ENCODE measurements around the gene NME7. TPM values are rescaled to one million over a fixed set of nuclear protein-coding genes. Genes with fewer than 3 reads are reported as not detected.

Gene NME7
- total RNA-seq, 4 donors from 2014 or later, result 1.9 to 15.9 (median 8.3) TPM

- Histone ChIP-seq H3K27ac (no peak overlapping the region), H3K4me1 (no peaks in the 10 kb centered on the region), H3K27me3 (no peaks in the 10 kb centered on the region), H3K36me3 (no peaks in the 10 kb centered on the region), H3K4me3 (no peak overlapping the region), H3K9me3 (no peaks in the 10 kb centered on the region)
- in situ Hi-C loops (cut with MboI; ENCODE audit: low pct_ligation_motif_present in 1 of 4, low pct_unique_long_range_greater_than_20kb in 1 of 4, low sequenced_read_pairs in 3 of 4) (no loop called here), intact Hi-C loops (cut with DNase I; ENCODE audit: low total_unique reads) (no loop called here)
- no peak for DNase-seq
- no peak for TF ChIP-seq POLR2AphosphoS5 (IDR thresholded peaks at IDR 0.05)
- no peak for TF ChIP-seq EP300 (IDR thresholded peaks at IDR 0.05; ENCODE audit: low read depth)
- TF ChIP-seq CTCF (IDR thresholded peaks at IDR 0.05), result no peak
- TF ChIP-seq POLR2A (IDR thresholded peaks at IDR 0.05), result no peak
- WGBS, 2 donors (ENCODE audit: low coverage in 1 of 2), result 93 to 96% methylated on average over 3 of the region's 3 CpGs
These were observed 48.9 kb downstream of the NME7 start for GRCh38 chr1:169318536-169319244.

GRCh38 chr1:169316556-169316955 is 51.0 kb downstream of the NME7 start:
- intact Hi-C loops (cut with DNase I; ENCODE audit: low total_unique reads), result no loop called here
- Histone ChIP-seq H3K36me3 (no peaks in the 10 kb centered on the region), H3K27me3 (no peaks in the 10 kb centered on the region), H3K4me1 (no peaks in the 10 kb centered on the region), H3K27ac (no peak overlapping the region), H3K9me3 (no peaks in the 10 kb centered on the region), H3K4me3 (no peak overlapping the region)
- in situ Hi-C loops (cut with MboI; ENCODE audit: low pct_ligation_motif_present in 1 of 4, low pct_unique_long_range_greater_than_20kb in 1 of 4, low sequenced_read_pairs in 3 of 4), result no loop called here
- TF ChIP-seq CTCF (IDR thresholded peaks at IDR 0.05) (no peak), POLR2AphosphoS5 (IDR thresholded peaks at IDR 0.05) (no peak), POLR2A (IDR thresholded peaks at IDR 0.05) (no peak), EP300 (IDR thresholded peaks at IDR 0.05; ENCODE audit: low read depth) (no peak)
- DNase-seq, result no peak

GRCh38 chr1:169312084-169312954 is 55.3 kb downstream of the NME7 start:
- no peak for TF ChIP-seq CTCF (IDR thresholded peaks at IDR 0.05)
- no peak for TF ChIP-seq EP300 (IDR thresholded peaks at IDR 0.05; ENCODE audit: low read depth)
- no peak for TF ChIP-seq POLR2AphosphoS5 (IDR thresholded peaks at IDR 0.05)
- TF ChIP-seq POLR2A (IDR thresholded peaks at IDR 0.05), result no peak
- 62 to 74% methylated on average over 4 to 5 of the region's 5 CpGs for WGBS, 2 donors (ENCODE audit: low coverage in 1 of 2)
- DNase-seq, result no peak
- Histone ChIP-seq H3K27me3 (no peaks in the 10 kb centered on the region), H3K4me1 (no peaks in the 10 kb centered on the region), H3K27ac (no peak overlapping the region), H3K36me3 (no peaks in the 10 kb centered on the region), H3K4me3 (no peak overlapping the region), H3K9me3 (no peaks in the 10 kb centered on the region)
- intact Hi-C loops (cut with DNase I; ENCODE audit: low total_unique reads) (no loop called here), in situ Hi-C loops (cut with MboI; ENCODE audit: low pct_ligation_motif_present in 1 of 4, low pct_unique_long_range_greater_than_20kb in 1 of 4, low sequenced_read_pairs in 3 of 4) (no loop called here)
